Activated CD4-positive, alpha-beta T cell treated with anti-CD3 and anti-CD28 coated beads, Interleukin-2, amount 10 ng/mL, durations not matched to agents 24 days and 14 days (primary cell): Measurements from ENCODE around the gene SUGT1. TPM values are rescaled to one million over a fixed set of nuclear protein-coding genes. Genes with fewer than 3 reads are reported as not detected.

Experiments used
- total RNA-seq: library from RNA; stranded (reverse); gene quantifications from 2 replicates; pipeline ENCODE4 v1.2.3, GENCODE V29; 2022

The SUGT1 gene
- total RNA-seq, 1 donor from 2014 or later: 71.2 TPM

Other genes with a start within 250 kb of the SUGT1 start
- gene THSD1, start 246.7 kb upstream of the SUGT1 start, total RNA-seq: 0.14 and 0.21 TPM in 2 replicates
- gene VPS36, start 202.2 kb upstream of the SUGT1 start, total RNA-seq: 42.0 and 43.0 TPM in 2 replicates
- gene CKAP2, start 197.4 kb upstream of the SUGT1 start, total RNA-seq: 39.9 and 40.9 TPM in 2 replicates
- gene HNRNPA1L2, start 10.4 kb upstream of the SUGT1 start, total RNA-seq: 8.9 TPM in 2 replicates
- not detected in 2 replicates for gene CNMD, start 87.0 kb downstream of the SUGT1 start, total RNA-seq
- not detected in 2 replicates for gene PCDH8, start 195.8 kb downstream of the SUGT1 start, total RNA-seq